DND-41 (cell line): ENCODE data around the gene VWA8.

Source experiments
- CTCF ChIP-seq: IDR thresholded peaks from 2 replicates; pipeline ENCODE4 v1.5.1; 2012; ENCODE audit warnings: borderline replicate concordance, low read length, moderate library complexity, mild to moderate bottlenecking; ENCODE audit not compliant: poor library complexity, severe bottlenecking; ENCODE audit errors: extremely low read depth
- EZH2 ChIP-seq: IDR thresholded peaks from 3 replicates; pipeline ENCODE4 v1.6.1; 2012; ENCODE audit warnings: borderline replicate concordance, low read depth, mild to moderate bottlenecking, moderate library complexity, low read length, inconsistent platforms; ENCODE audit not compliant: severe bottlenecking

- TF ChIP-seq CTCF (no peak), EZH2 (no peak)
Observed at GRCh38 chr13:41582027-41582463, 378.9 kb downstream of the VWA8 start.
